ENCODE results near the gene ACOT7.

The ACOT7 gene

GRCh38 chr1:6218375-6219164 is 175.0 kb downstream of the ACOT7 start:
- DNase-seq = no peak
